Karpas-422 (cell line): ENCODE results near the gene GRWD1. TPM values are rescaled to one million over a fixed set of nuclear protein-coding genes. Genes with fewer than 3 reads are reported as not detected.

Experiments used
- DNase-seq: peaks from one replicate; pipeline ENCODE4 v3.0.0-alpha.2; 2015
- H2AFZ ChIP-seq: fragments of 200-600 bp; sonication (generic); 2 replicates; pipeline ENCODE4 v1.6.1; 2014; ENCODE audit warnings: antibody characterized with exemption, low read length, mixed read lengths
- H3K27ac ChIP-seq: fragments of 200-600 bp; sonication (generic); 2 replicates; pipeline ENCODE4 v1.5.1; 2014; ENCODE audit warnings: mild to moderate bottlenecking, low read length, moderate library complexity
- H3K27me3 ChIP-seq: fragments of 200-600 bp; sonication (generic); 2 replicates; pipeline ENCODE4 v1.6.1; 2014; ENCODE audit warnings: low read length, mixed read lengths
- H3K36me3 ChIP-seq: fragments of 200-600 bp; sonication (generic); 2 replicates; pipeline ENCODE4 v1.6.1; 2014; ENCODE audit warnings: low read length, mixed read lengths; ENCODE audit not compliant: insufficient read depth
- H3K4me1 ChIP-seq: fragments of 200-600 bp; sonication (generic); 2 replicates; pipeline ENCODE4 v1.6.1; 2014; ENCODE audit warnings: mild to moderate bottlenecking, low read length, mixed read lengths
- H3K4me2 ChIP-seq: fragments of 200-600 bp; sonication (generic); 2 replicates; pipeline ENCODE4 v1.6.1; 2014; ENCODE audit warnings: low read length, low read depth, mild to moderate bottlenecking; ENCODE audit not compliant: poor library complexity, severe bottlenecking
- H3K4me3 ChIP-seq: fragments of 200-600 bp; sonication (generic); 2 replicates; pipeline ENCODE4 v1.5.1; 2014; ENCODE audit warnings: mild to moderate bottlenecking, antibody characterized with exemption, low read length, mixed read lengths
- H3K79me2 ChIP-seq: fragments of 200-600 bp; sonication (generic); 2 replicates; pipeline ENCODE4 v1.6.1; 2014; ENCODE audit warnings: mild to moderate bottlenecking, low read length, mixed read lengths
- H3K9ac ChIP-seq: fragments of 200-600 bp; sonication (generic); 2 replicates; pipeline ENCODE4 v1.6.0; 2014; ENCODE audit warnings: low read length
- H3K9me2 ChIP-seq: fragments of 200-600 bp; sonication (generic), shearing (Covaris generic); replicated peaks from 2 replicates; pipeline ENCODE4 v1.6.0; 2014; ENCODE audit warnings: mild to moderate bottlenecking, low read length, moderate library complexity; ENCODE audit not compliant: insufficient read depth
- H3K9me3 ChIP-seq: fragments of 300-700, 200-600 bp; sonication (generic); 2 replicates; pipeline ENCODE4 v1.6.1; 2014; ENCODE audit warnings: low read length, mixed read lengths
- H4K20me1 ChIP-seq: fragments of 200-600 bp; sonication (generic); 2 replicates; pipeline ENCODE4 v1.6.1; 2014; ENCODE audit warnings: mild to moderate bottlenecking, antibody characterized with exemption, low read length, low read depth; ENCODE audit not compliant: insufficient read depth
- total RNA-seq: library from RNA; depleted of rRNA; stranded (reverse); fragments of >200 nt; shearing (Covaris generic); gene quantifications from 2 replicates; pipeline ENCODE4 v1.2.3, GENCODE V29; 2014; ENCODE audit warnings: low replicate concordance

The GRWD1 gene
- total RNA-seq, 1 experiment from 2014 or later, result 15.9 TPM

DNA sequence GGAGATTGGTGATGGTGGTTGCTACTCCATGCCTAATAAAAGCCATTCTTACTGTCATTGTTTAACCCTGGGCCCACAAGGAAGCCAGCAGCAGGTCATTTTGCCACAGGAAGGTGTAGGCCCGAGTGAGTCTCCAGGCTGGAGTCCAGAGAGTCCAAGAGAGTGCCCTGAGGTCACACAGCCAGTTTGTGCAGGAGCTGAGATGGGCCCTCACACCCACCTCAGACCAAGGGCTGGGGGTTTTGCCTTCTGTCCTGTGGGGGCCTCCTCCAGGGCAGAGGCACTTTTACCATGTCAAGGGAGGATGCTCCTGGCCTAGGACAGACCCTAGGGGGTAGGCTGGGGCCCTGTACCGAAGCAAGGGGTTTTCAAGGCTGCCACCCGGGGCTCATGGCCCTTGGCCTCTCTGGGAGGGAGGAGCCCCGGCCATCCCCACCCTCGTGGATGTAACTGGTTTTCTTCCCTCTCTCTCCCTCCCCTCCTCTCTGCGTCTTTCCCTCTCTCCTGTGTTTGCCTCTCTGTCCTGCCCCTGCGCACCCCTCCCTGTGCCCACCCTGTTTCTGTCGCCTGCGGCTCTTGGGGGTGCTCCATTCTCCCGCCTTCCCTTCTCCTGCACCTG, 31.4 kb downstream of the GRWD1 start:
- H3K79me2 ChIP-seq, result no peaks in the 10 kb centered on the region
- H3K9me2 ChIP-seq, result no peaks in the 10 kb centered on the region
- no peak overlapping the region for H2AFZ ChIP-seq
- H3K4me1 ChIP-seq, result no peaks in the 10 kb centered on the region
- no peak overlapping the region for H3K4me3 ChIP-seq
- no peak overlapping the region for H3K9ac ChIP-seq
- no peaks in the 10 kb centered on the region for H3K9me3 ChIP-seq
- 0 out of 2 replicates have a peak, but pooled peaks cover 4% of the 10 kb centered on the region for H4K20me1 ChIP-seq
- no peak overlapping the region for H3K4me2 ChIP-seq
- no peak overlapping the region for H3K27ac ChIP-seq
- DNase-seq, result no peak
- H3K36me3 ChIP-seq, result peaks cover 11% of the 10 kb centered on the region
- H3K27me3 ChIP-seq, result no peaks in the 10 kb centered on the region

DNA sequence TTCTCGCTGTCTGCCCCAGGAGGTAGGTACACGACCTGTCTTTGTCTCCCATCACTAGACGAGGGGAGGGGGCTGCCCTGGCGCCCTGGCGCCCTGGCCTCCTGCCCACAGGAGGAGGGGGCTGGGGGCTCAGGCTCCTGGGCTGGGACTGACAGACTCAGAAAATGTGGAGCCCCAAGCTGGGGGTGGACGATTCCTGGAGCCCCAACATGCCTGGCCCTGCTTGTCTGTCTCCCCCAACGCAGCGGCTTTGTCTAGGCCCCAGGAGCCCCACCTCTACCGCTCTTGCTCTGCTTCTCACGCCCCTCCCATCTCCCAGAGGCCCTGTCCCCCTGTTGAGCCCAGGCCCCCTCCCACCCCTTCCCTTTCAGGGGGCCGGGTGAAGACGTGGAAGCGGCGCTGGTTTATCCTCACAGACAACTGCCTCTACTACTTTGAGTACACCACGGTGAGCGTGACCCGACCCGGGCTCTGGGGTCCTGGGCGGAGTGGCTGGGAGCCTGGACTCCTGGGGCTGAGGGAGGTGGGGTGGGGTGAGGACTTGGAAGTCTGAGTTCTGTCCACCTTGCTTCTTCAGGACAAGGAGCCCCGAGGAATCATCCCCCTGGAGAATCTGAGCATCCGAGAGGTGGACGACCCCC, 32.0 kb downstream of the GRWD1 start:
- H3K4me3 ChIP-seq, result no peak overlapping the region
- H3K27me3 ChIP-seq, result no peaks in the 10 kb centered on the region
- no peaks in the 10 kb centered on the region for H3K9me2 ChIP-seq
- no peaks in the 10 kb centered on the region for H3K9me3 ChIP-seq
- peaks cover 9% of the 10 kb centered on the region for H3K36me3 ChIP-seq
- no peak overlapping the region for H3K9ac ChIP-seq
- 0 out of 2 replicates have a peak, but pooled peaks cover 4% of the 10 kb centered on the region for H4K20me1 ChIP-seq
- H3K4me1 ChIP-seq, result no peaks in the 10 kb centered on the region
- DNase-seq, result no peak
- H3K79me2 ChIP-seq, result no peaks in the 10 kb centered on the region
- H2AFZ ChIP-seq, result no peak overlapping the region
- no peak overlapping the region for H3K4me2 ChIP-seq
- H3K27ac ChIP-seq, result no peak overlapping the region

DNA sequence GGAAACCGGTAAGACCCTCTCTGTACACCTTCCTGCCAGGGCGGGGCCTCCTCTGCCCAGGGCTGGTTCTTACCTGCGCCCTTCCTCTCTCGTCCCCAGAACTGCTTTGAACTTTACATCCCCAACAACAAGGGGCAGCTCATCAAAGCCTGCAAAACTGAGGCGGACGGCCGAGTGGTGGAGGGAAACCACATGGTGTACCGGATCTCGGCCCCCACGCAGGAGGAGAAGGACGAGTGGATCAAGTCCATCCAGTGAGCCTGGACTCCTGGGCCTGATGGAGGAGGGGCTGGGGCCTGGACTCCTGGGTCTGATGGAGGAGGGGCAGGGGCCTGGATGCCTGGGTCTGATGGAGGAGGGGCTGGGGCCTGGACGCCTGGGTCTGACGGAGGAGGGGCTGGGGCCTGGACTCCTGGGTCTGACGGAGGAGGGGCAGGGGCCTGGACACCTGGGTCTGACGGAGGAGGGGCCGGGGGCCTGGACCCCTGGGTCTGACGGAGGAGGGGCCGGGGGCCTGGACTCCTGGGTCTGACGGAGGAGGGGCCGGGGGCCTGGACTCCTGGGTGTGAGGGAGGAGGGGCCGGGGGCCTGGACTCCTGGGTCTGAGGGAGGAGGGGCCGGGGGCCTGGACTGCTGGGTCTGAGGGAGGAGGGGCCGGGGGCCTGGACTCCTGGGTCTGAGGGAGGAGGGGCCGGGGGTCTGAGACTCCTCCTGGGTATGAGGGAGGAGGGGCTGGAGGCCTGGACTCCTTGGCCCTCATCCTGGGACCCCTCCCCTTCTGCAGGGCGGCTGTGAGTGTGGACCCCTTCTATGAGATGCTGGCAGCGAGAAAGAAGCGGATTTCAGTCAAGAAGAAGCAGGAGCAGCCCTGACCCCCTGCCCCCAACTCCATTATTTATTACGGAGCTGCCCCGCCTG, 32.8 kb downstream of the GRWD1 start:
- Histone ChIP-seq H3K9me2 (no peaks in the 10 kb centered on the region), H3K4me3 (no peak overlapping the region), H3K36me3 (0 out of 2 replicates have a peak, but pooled peaks cover 3% of the 10 kb centered on the region), H3K4me1 (no peaks in the 10 kb centered on the region), H3K9me3 (no peaks in the 10 kb centered on the region), H2AFZ (no peak overlapping the region), H3K27me3 (no peaks in the 10 kb centered on the region), H4K20me1 (no peaks in the 10 kb centered on the region), H3K4me2 (no peak overlapping the region), H3K27ac (no peak overlapping the region), H3K79me2 (no peaks in the 10 kb centered on the region), H3K9ac (no peak overlapping the region)
- DNase-seq, result no peak

DNA sequence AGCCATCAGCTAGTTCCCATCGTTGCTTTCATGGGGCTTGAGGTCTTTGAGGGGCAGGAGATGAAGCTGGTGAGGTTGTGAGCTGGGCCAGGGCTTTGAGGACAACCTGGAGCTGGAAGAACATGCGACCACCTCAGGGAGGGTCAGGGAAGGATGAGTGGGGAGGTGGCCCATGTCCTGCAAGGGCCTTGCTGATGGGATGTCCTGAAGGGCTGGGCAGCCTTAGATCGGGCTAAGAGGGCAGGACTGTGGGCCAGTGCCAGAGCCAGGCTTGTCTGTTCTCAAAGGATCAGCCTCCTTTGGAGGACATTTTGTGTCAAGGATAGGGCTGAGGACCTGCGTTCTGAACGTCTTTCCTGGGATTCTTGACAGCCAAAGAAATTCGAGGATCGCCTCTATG, 33.9 kb downstream of the GRWD1 start:
- no peaks in the 10 kb centered on the region for H4K20me1 ChIP-seq
- H3K9me2 ChIP-seq, result no peaks in the 10 kb centered on the region
- H3K36me3 ChIP-seq, result 0 out of 2 replicates have a peak, but pooled peaks cover 2% of the 10 kb centered on the region
- H3K27ac ChIP-seq, result no peak overlapping the region
- no peak overlapping the region for H3K9ac ChIP-seq
- H3K79me2 ChIP-seq, result no peaks in the 10 kb centered on the region
- no peak overlapping the region for H2AFZ ChIP-seq
- H3K4me1 ChIP-seq, result no peaks in the 10 kb centered on the region
- no peak for DNase-seq
- no peaks in the 10 kb centered on the region for H3K27me3 ChIP-seq
- no peak overlapping the region for H3K4me3 ChIP-seq
- no peaks in the 10 kb centered on the region for H3K9me3 ChIP-seq
- H3K4me2 ChIP-seq, result no peak overlapping the region

DNA sequence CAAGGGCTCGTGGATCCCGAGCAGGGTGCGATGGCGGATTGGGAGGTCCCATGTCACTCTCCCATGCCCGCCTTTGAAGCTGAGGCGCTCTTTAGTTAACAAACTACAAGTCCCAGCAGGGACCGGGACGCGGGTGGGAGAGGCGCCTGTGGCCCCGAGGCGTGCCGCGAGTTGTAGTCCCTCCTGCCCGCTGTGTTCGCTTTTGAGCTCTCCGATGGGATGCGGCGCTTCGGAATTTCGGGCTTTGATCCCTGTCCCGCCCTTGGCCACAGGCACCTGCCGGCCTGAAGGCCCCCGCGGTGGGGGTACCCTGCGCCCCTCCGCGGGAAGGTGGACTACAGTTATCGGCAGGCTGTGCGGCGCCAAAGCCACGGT, 34.4 kb downstream of the GRWD1 start:
- H3K27ac ChIP-seq, result no peak overlapping the region

DNA sequence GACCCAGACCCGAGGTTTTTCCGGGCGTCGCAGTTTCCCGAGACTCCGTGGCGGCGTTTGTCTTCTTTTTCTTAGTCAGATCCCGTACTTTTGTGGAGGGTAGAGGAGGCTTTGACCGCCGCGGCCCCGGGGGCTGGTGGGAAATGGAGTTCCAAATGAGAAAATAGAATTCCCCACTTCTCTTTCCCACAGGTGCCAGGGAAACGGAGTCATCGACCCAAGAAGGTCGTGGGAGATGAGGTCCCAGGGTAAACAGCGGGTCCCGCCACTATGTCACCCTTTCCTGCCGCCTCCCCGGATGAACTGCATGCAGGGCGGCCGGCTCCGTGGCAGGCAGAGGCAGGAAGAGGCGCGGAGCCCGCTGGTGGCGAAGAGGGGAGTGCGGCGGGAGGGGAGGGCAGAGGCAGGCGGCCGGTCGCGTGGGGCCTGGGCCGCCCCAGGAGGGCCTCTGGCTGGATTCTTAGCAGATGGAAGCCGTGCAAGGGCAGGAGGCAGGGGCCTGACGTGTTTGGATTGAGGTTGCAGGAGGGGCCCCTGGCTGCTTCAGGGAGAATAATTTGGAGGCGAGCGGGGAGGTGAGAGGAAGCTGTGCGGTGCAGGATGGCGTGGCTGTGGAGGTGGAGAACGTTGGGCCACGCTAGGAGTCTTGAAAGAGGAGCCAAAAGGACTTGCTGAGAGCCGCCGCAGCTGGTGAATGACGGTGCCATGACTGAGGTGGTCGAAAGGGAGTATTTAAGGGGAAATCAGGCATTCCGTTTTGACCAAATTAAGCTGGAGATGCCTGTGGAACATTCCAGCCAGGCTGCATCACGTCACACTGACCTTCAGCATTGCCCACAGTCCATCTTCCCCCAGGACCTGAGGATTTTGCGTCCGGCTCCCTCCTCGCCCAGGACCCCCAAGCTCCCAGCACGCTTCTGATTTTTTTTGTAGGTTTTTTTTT, 35.0 kb downstream of the GRWD1 start:
- Histone ChIP-seq H3K9me3 (no peaks in the 10 kb centered on the region), H4K20me1 (no peaks in the 10 kb centered on the region), H3K36me3 (no peaks in the 10 kb centered on the region), H3K27me3 (no peaks in the 10 kb centered on the region), H3K4me3 (no peak overlapping the region), H3K27ac (no peak overlapping the region), H3K9ac (no peak overlapping the region), H3K4me1 (no peaks in the 10 kb centered on the region), H3K79me2 (no peaks in the 10 kb centered on the region), H3K9me2 (no peaks in the 10 kb centered on the region), H2AFZ (no peak overlapping the region), H3K4me2 (no peak overlapping the region)
- no peak for DNase-seq

More for the DNA sequence above, 34.4 kb downstream of the GRWD1 start:
- H3K27me3 ChIP-seq, result no peaks in the 10 kb centered on the region
- no peak overlapping the region for H3K4me2 ChIP-seq
- no peaks in the 10 kb centered on the region for H3K36me3 ChIP-seq
- H3K4me3 ChIP-seq, result no peak overlapping the region
- H3K79me2 ChIP-seq, result no peaks in the 10 kb centered on the region
- no peaks in the 10 kb centered on the region for H4K20me1 ChIP-seq
- no peak overlapping the region for H3K9ac ChIP-seq
- H3K9me2 ChIP-seq, result no peaks in the 10 kb centered on the region
- H2AFZ ChIP-seq, result no peak overlapping the region
- no peaks in the 10 kb centered on the region for H3K9me3 ChIP-seq
- DNase-seq, result no peak
- no peaks in the 10 kb centered on the region for H3K4me1 ChIP-seq

DNA sequence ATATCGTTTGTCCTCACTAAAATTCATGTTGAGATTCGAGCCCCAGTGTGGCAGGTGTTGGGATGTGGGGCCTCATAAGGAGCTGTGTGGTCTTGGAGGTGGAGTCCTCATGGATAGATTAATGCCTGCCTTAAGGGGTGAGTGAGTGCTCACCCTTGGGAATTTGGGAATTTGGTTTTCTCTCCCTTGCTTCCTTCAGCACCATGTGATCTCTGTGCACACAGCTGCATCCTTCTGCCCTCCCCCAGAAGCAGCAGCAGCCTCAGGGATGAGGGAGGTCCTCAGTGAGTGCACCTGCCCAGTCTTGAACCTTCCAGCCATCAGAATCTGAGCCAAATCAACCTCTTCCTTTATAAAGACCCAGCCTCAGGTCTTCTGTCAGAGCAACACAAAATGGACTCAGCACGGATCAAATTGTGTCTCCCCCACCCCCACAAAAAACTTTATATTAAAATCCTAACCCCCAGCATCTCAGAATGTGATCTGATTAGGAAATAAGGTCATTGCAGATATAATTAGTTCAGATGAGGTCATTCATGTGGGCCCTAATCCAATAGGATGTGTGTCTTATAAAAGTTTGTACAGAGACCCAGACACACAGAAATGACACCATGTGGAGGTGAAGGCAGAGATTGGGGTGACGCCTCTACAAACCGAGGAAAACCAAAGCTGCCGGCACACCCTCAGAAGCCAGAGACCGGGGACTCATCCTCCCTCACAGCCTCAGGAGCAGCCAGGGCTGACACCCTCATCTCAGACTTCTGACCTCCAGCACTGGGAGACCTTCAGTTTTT, 36.3 kb downstream of the GRWD1 start:
- Histone ChIP-seq H3K4me3 (no peak overlapping the region), H3K9ac (no peak overlapping the region)
- DNase-seq, result no peak

More for the DNA sequence above, 36.3 kb downstream of the GRWD1 start:
- Histone ChIP-seq H3K9me2 (no peaks in the 10 kb centered on the region), H3K36me3 (no peaks in the 10 kb centered on the region), H3K9me3 (no peaks in the 10 kb centered on the region), H3K27me3 (no peaks in the 10 kb centered on the region), H3K4me1 (no peaks in the 10 kb centered on the region), H3K79me2 (no peaks in the 10 kb centered on the region), H3K4me2 (no peak overlapping the region), H3K27ac (no peak overlapping the region), H4K20me1 (no peaks in the 10 kb centered on the region), H2AFZ (no peak overlapping the region)
